ENCODE results near the gene LUC7L3.
"Not testable (repeated sequence)": the region's sequence is repeated elsewhere in the genome, so short reads cannot be mapped to it uniquely, and the experiment has no call there.

Gene LUC7L3

DNA sequence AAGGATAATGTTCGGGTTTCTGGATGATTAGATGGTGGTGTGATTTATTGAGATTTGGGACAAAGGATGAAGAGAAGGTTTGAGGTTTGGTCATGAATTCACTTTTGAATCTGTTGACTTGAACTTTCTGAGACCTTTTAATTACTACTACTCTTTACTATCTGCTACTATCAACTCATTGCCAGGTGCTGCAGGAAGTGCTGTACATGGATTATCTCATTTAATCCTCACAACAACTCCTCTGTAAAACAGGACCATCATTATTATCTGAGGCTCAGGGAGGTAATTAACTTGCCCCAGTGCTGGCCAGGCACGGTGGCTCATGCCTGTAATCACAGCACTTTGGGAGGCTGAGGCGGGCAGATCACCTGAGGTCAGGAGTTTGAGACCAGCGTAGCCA, 8.8 kb upstream of the LUC7L3 start:
- DNase-seq = no peak

DNA sequence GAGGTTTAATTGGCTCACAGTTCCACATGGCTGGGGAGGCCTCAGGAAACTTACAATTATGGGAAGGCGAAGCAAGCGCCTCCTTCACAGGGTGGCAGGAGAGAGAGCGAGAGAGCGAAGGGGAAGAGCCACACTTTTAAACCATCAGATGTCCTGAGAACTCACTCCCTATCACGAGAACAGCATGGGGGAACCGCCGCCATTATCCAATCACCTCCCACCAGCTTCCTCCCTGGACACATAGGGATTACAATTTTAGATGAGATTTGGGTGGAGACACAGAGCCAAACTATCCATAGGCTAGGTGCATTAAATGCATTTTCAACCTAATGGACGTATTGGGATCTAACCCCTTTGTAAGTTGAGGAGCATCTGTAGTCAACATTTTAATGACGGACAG, 6.8 kb upstream of the LUC7L3 start:
- no peak for DNase-seq

DNA sequence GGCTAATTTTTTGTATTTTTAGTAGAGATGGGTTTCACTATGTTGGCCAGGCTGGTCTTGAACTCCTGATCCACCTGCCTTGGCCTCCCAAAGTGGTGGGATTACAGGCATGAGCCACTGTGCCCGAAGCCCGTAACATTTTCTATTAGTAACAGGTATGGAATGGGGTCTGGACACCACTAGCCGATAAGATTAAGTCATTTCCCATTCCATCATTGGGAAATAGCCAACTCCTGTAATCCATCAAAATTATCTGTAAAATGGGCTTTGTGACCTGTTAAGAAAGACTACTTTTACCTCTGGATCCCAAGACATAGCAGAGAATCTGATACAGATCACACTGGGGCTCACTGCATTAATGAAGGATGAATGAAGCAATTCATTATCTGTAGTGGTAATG, 3.9 kb upstream of the LUC7L3 start:
- DNase-seq = no peak

DNA sequence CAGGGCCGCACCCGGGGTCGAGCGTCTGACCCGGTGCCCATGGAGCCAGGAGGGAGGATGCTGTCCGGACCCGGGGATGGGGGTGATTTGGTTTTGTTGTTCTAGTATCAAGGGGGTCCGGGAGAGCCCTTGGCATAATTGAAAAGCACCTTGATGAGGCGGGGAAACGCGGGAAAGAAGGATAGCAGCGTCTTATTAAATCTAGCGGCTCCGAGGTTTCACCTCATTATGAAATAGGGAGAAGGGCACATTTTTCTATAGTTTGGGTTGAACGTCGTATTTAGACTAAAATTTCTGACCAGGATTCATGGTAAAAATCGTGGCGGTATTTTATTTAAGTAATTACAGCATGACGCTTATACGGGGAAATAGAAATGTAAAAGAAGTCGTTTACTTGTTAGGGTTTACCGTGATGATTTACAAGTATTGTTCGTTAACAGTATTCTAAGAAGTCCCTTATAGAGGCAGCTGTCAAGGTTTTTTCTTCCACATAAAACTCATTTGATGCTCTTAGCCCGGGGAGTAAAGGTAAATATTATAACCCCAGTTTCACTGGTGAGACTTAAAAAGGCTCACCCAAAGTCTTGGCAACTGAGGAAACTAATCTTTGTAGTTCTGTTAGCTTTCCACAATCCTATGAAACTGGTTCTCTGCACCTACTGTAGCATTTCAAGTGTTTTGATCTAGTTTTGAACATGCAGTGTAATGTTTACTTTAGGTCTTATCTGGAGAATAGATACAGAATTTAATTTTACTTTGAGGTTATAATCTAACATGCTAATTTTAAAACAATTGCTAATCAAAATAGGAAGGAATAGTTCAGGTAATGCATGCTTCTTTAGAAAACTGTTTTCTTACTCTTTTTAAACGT, 756 bp downstream of the LUC7L3 start:
- DNase-seq = no peak

DNA sequence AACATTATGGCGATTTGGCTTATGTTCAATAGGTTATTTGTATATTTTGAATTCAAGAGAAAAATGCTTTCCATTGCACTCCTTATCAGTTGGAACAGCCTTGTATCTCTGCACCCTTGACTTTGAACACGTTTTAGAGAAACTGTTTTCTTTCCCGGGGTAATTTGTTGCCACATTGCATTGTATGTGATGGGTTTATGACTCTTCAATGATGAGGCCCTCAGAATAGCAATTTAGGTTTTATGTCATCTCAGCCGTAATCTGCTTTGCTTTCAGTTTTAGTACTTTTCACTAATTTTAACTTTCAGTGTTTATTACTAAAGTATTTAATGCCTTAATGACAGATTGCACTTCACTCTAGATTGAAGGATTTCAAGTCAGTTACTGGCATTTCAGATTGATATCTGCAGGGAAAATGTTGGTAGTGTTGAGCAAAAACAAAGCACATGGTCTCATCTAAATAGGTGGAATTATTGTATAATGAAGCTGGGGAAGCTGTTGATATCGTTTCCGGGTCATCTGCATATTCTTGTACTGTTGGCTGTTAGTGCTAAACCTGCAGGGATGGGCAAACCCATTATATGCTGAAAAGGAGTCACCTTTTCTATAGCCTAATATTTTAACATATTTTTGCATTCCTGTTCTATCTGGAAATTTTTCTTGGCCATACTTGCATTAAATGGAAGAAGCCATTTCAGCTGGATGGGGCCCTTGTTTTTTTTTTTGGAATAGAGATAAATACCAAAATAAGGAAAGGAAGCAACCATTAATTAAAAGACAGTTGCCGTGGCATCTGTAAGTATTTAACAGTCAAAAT, 2.0 kb downstream of the LUC7L3 start:
- no peak for DNase-seq

DNA sequence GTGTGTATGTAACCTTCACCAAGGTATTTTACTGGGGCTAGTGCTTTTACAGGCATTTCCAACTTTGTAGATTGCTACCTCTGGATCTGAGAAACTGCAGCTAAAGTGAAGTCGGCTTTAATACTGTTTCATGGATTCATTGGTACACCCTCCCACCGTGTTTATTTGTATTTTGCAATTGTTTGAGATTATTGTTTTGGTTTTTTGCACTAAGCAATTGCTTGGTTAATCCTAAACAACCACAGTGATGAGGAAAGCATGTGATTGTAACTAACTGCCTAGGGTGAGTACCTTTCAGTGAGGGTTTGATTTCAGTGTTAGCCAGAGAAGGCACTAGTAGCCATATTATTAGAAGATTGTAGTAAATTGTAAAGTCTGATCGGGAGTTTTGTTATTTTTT, 3.3 kb downstream of the LUC7L3 start:
- no peak for DNase-seq

DNA sequence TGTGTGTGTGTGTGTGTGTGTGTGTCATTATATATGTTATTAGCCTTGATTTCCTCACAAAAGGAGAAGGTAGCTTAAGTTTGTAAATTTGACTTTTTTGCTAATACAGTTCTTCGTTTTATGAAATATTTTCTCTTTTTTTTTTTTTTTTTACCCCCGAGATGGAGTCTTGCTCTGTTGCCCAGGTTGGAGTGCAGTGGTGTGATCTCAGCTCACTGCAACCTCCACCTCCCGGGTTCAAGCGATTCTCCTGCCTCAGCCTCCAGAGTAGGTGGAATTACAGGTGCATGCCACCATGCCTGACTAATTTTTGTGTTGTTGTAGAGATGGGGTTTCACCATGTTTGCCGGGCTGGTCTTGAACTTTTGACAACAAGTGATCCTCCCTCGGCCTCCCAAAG, 5.2 kb downstream of the LUC7L3 start:
- not testable (repeated sequence) for DNase-seq

DNA sequence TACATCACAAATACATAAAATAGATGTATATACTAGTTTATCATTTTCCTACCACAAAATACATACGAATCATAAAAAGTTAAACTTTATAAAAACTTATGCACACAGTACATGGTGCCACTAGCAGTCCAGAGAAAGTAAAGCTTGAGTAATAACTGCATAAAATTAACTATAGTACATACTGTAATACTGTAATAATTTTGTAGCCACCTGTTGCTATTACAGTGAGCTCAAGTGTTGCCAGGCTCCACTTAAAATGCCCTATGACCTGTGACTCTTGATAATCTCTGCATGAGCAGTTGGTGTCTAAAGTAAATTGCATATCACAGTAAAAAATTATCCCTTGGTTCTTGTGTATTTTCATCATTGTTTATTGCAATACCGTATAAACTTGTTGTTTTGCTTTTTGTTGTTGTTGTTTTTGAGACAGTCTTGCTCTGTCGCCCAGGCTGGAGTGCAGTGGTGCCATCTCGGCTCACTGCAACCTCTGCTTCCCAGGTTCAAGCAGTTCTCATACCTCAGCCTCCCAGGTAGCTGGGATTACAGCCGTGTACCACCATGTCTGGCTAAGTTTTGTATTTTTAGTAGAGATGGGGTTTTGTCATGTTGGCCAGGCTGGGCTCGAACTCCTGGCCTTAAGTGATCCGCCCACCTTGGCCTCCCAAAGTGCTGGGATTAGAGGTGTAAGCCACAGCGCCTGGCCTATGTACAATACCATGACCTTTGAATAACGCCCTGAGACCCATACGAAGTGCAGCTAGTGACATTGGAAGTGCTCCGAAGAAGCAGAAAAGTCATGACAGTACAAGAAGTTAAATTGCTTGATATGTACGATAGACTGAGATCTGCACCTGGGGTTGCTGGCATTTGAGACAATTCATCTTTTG, 6.6 kb downstream of the LUC7L3 start:
- DNase-seq = no peak

DNA sequence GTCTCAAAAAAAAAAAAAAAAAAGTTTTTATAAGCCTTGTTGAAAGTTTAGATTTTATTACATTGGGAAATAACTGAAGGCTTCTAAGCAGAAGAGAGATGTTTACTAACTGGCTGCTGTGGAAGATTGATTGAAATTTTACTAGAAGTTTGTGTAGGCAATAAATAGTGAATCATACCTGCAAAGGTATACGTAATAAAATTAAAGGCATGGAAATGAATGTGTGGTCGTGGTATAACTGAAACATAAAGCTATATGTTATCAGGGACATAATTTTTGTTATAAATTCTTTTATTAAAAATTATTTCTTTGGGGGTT, 8.7 kb downstream of the LUC7L3 start:
- DNase-seq = no peak

DNA sequence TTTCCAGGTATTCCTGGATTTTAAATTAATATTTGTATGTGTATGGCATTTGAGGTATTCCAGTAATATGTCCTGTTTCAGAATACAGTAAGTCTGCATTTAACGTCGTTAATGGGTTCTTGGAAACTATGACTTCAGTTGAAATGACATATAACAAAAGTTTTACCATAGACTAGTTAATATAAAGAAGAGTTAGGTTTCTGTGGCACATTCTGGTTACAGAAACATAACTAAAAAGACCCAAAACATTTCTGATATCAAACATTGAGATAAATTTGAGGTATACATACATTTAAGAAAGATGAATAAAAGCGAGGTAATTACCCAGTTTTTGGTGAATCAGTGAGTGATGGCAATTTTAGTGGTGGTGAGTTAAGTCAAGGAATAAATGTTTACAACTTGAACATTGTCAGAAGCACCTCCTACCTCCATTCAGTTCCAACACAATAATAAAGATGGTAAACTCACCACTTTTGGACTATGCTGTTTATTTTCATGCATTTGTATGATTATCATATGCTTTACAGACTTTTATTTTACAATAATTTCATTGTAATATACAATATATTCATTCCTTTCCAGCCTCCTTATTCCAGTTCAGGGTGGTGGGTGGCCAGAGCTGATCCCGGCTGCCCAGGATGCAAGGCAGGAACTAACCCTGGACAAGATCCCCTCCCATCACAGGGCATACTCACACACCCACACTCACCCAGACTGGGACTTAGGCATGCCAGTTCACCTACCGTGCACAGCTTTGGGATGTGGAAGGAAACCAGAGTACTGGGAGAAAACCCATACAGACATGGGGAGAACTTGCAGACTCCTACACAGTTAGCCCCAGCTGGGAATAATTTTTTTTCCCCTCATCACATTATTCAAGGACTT, 9.7 kb downstream of the LUC7L3 start:
- DNase-seq = no peak

DNA sequence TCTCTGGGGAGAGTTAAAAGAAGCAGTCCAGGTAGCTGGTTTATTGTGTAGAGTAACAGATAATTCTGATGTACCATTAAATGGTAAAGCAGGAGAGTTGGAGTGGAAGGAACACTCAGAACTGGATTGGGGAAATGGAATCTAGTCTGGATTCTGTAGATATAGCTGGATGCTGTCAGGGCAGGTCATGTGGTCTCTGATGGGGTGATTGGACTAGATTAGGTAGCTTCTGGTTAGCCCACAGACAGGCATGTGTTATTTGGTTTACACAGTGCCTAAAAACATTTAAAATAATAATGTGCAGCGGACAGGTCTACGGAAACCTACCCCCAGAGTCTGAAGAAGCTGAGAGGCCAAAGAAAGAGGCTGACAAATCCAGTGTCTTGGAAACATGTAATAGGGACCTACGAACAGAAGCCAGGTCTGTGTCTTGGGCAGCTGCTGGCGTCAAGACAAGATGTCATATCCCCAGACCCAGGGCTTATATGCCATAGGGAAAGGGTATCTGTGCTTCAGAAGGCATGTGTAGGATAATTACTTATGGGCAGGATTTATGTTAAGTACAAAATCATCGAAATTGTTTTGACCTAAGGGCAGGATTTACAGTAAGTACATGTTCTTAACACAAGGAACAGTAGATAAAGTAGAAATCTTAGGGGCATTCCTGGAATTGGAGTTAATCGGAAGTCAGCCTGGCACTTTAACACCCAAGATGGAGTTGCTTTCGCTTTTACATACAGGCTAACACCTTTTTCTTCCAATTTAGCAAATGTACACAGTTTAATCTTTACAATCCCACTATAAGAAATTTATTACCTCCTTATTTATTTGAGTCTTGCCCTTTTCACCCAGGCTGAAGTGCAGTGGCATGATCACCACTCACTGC, 12.4 kb downstream of the LUC7L3 start:
- DNase-seq = no peak

DNA sequence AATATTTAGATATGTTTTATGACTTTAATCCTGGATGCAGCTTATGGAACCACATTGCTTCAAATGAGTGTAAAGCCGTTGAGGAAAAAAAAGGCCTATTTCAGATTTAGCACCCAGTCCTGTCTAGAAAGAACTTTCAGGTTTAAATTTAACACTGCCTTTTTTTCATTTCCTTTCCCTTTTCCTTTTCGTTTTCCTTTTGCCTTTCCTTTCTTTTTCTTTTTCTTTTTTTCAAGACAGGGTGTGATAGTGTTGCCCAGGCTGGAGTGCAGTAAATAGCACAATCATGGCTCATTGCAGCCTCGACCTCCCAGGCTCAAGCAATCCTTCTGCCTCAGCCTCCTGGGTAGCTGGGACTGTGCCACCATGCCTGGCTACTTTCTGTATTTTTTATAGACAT, 15.9 kb downstream of the LUC7L3 start:
- no peak for DNase-seq

DNA sequence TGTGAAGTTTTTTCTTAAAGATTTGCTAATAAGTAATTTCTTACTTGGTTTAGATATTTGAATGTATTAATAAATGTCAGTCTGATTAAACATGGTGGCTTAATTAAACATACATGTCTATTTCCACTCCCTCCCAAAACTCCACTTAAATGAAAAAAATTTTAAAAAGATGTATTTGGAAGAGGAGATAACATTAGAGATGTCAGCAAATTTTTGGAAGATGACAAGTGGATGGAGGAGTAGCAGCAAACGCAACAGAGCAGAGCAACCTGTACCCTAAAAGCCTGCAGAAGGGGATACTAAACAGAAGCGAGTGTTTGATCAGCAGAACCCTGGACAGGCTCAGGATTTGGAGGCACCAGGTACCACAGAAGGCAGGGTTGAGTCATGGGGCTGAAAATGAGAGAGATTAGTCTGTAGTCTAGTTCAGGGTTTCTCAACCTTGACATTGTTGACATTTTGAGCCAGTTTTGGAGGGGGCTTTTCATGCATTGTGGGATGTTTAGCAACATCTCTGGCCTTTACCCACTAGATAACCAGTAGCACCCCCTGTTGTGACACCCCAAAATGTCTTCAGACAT, 17.8 kb downstream of the LUC7L3 start:
- DNase-seq = no peak

DNA sequence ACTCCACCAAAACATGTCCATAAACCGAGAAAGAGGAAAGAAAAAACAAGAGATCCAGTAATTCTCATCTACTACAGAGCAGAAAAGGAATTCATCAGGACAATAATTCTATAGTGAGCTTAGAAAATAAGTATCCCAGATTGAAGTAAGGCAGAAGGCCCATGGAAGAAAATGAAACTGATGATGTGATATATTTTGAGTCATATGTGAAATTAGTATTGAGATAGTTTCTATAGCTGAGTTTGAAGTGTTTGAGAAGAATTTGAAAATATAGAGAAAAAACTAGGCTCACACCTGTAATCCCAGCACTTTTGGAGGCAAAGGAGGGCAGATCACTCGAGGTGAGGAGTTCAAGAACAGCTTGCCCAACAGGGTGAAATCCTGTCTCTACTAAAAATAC, 19.7 kb downstream of the LUC7L3 start:
- DNase-seq = no peak

DNA sequence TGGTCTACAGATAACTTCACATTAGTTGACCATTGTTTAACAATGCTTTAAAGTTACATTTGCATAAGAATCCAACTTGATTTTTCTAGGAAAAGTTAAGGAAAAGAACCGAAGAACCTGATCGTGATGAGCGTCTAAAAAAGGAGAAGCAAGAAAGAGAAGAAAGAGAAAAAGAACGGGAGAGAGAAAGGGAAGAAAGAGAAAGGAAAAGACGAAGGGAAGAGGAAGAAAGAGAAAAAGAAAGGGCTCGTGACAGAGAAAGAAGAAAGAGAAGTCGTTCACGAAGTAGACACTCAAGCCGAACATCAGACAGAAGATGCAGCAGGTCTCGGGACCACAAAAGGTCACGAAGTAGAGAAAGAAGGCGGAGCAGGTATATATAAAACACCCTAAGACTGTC, 26.2 kb downstream of the LUC7L3 start:
- DNase-seq = no peak

DNA sequence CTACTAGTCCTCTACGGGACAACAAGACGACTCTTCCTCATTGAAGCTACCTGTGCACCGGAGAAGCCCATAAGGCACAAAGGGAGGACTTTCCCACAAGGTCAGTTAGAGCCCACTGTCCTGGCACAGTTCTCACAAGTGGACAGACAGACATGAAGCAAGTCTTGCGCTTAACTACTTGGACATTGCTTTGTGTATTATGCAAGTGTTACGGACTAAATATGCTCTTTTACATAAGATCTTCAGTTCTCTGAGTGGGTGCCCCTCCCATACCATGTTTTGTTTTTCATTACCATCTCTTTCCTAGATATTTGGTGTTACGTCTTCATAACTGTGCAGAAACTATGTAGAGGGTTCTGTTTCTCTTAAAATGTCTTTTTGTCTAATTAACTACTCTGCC, 29.8 kb downstream of the LUC7L3 start:
- DNase-seq = no peak

DNA sequence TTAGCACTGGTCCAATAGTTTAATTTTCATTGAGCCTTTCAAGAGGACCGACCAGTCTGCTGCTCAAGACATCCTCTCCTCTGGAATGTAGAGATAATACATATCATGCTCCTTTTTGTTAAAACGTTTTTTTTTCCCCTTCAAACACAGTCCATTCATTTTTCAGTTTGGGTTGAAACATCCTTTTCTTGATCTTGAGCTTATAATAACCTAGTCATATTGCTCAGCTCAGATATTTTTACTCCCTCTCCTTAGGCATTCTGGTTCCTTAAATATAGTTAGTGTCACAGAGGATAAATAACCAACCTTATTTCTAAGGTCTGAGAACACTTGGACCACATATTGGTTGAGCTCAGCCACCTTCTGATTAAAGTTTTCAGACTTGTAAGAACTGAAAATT, 35.1 kb downstream of the LUC7L3 start:
- no peak for DNase-seq

DNA sequence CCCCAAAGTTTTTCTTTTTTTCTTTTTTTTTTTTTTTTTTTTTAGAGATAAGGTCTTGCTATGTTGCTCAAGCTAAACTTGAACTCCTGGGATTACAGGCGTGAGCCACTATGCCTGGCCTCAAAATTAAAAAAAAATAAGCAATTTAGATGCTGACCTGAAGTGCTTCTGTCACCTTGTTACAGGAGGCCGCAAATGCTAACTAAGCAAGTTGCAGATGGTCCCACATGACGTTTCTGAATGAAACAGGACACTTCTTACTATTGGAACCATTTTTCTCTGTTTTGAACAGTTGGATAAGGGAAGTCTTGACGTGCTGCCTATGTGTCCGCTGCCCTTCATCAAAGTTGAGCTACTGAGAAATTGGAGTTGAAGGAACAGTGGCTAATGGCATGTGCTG, 39.1 kb downstream of the LUC7L3 start:
- DNase-seq = no peak

DNA sequence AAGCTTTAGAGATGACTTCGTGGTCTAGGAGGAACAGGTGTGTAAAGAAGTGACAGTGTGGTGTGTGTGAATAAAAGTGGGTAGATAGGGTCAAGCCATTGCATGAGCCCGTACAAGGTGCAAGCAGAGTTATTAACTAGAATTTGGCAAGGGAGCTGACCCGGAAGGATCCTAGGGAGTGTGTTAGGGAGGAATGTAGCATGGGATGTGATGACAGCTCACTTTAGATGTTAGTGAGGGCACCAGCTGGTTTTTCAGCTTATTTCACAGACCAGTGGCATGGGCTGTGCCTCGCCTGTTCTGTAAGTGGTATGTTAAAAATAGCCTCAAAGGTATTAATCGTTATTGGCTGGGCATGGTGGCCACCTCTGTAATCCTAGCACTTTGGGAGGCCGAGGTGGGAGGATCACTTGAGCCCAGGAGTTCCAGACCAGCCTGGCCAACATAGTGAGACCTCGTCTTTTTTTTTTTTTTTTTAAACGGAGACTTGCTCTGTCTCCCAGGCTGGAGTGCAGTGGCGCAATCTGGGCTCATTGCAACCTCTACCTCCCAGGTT, 39.7 kb downstream of the LUC7L3 start:
- DNase-seq = no peak

DNA sequence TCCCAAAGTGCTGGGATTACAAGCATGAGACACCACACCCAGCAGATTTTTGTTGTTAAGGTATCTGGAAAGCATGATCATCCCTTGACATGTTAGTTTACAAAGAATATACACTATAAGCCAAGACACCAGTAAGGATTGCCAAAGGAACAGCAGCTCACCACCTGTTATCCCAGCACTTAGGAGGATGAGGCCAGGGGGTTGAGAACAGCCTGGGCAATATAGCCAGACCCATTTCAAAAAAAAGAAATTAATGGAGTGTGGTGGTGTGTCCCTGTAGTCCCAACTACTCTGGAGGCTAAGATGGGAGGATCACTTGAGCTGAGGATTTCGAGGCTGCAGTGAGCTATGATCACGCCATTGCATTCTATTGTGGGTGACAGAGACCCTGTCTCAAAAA, 42.8 kb downstream of the LUC7L3 start:
- no peak for DNase-seq
